ENCODE measurements around the gene GNG12.

Gene GNG12

DNA sequence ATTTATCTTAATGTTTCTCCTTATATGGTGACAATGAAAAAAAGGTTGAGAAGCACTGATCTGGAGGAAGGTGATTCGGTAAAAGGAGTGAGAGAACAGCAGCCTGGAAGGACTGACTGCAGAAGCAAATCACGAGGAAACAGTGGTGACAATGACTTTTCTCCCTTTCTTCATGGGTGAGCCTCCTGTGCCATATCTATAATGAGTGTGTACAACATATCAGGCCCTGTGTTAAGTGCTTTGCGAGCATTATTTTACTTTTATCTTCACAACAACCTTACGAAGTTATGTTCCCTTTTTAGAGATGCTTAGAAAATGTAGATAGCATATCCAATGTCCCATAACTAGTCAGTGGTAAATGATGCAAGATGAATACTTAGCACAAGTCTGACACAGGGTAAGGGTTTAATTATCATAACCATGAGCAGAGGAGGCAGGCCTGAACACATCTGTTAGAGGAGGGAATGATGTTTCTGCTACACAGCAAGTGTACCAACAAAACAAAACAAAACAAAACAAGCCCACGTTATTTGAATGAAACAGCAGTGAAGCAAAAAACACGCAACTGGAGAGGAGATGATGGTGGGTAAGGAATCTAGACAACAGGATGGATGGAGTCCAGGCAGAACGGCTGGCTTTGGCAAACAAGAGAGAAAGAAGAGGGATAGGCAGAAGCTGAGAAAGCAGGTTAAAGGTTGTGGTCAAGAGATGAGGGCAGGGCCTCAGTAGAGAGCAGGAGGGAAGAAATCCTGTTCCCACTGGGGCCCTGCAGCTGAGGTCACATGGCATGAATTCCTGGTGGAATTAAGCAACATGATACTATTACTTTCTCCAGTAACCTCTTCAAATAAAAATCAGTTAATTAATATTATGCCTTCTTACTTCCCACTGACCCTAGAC is 29.6 kb downstream of the GNG12 start:
- Histone ChIP-seq H3K9me3 (ENCODE audit: control insufficient read depth in 1 of 2, low read length in 2 of 2) (no peaks in the 10 kb centered on the region), H3K27me3 (ENCODE audit: control insufficient read depth in 1 of 2, insufficient read depth in 2 of 2, low read length in 2 of 2) (no peaks in the 10 kb centered on the region), H3K4me3 (ENCODE audit: low read depth in 1 of 2, low read length in 2 of 2) (no peak overlapping the region), H3K9ac (ENCODE audit: low read depth in 1 of 2, low read length in 2 of 2) (no peak overlapping the region), H3K27ac (ENCODE audit: low read depth, low read length) (no peak overlapping the region), H3K36me3 (ENCODE audit: control insufficient read depth in 1 of 2, insufficient read depth in 2 of 2, low read length in 2 of 2) (peaks cover 0 to 4% of the 10 kb centered on the region in 2 donors), H3K4me1 (ENCODE audit: control insufficient read depth in 1 of 2, insufficient read depth in 2 of 2, low read length in 2 of 2) (peaks cover 31 to 33% of the 10 kb centered on the region in 2 donors)

DNA sequence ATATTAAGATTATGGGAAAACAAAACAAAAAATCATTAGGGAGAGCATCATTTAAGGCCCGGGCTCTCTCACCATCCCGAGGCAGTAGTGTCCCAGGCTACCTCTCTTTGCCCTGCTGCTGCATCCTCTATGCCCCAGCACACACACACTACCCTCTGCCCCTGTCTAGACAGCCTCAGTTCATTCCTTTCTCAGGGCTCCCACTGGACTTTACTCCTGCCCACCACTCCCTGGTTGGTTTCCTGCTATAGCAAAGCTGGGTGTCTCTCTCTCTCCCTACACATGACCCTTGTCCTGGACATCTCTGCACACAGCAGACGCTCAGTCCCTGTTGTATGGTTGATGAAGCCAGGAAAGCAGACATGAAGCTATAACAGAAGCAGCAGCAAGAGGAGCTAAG is 30.7 kb downstream of the GNG12 start:
- Histone ChIP-seq H3K27ac (ENCODE audit: low read depth, low read length) (no peak overlapping the region), H3K4me3 (ENCODE audit: low read depth in 1 of 2, low read length in 2 of 2) (peak overlapping the region in 1 of 2 donors; percentile 12), H3K9me3 (ENCODE audit: control insufficient read depth in 1 of 2, low read length in 2 of 2) (peaks cover 0 to 6% of the 10 kb centered on the region in 2 donors), H3K9ac (ENCODE audit: low read depth in 1 of 2, low read length in 2 of 2) (no peak overlapping the region), H3K27me3 (ENCODE audit: control insufficient read depth in 1 of 2, insufficient read depth in 2 of 2, low read length in 2 of 2) (no peaks in the 10 kb centered on the region), H3K4me1 (ENCODE audit: control insufficient read depth in 1 of 2, insufficient read depth in 2 of 2, low read length in 2 of 2) (peaks cover 31 to 33% of the 10 kb centered on the region in 2 donors), H3K36me3 (ENCODE audit: control insufficient read depth in 1 of 2, insufficient read depth in 2 of 2, low read length in 2 of 2) (peaks cover 0 to 7% of the 10 kb centered on the region in 2 donors)

DNA sequence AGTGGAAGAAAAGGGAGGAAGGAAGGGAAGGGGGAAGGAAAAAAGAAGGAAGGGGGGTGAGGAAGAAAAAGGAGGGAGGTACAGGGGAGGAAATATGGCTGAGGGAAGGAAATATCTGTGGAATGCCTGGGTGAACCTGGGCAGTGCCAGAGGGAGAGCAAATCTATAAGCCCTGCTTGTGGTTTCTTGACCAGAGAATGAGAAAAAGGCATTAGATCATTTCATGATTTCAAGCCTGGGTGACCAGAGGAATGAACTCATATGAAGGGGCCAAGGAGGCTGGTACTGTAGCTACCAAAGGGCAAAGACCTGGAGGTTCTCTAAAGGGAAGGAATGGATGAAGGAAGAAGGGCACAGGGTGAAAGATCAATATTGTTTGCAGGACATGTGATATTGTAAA is 31.4 kb downstream of the GNG12 start:
- Histone ChIP-seq H3K36me3 (ENCODE audit: control insufficient read depth in 1 of 2, insufficient read depth in 2 of 2, low read length in 2 of 2) (peaks cover 0 to 7% of the 10 kb centered on the region in 2 donors), H3K9me3 (ENCODE audit: control insufficient read depth in 1 of 2, low read length in 2 of 2) (peaks cover 0 to 7% of the 10 kb centered on the region in 2 donors), H3K27ac (ENCODE audit: low read depth, low read length) (no peak overlapping the region), H3K4me1 (ENCODE audit: control insufficient read depth in 1 of 2, insufficient read depth in 2 of 2, low read length in 2 of 2) (peaks cover 31 to 33% of the 10 kb centered on the region in 2 donors), H3K4me3 (ENCODE audit: low read depth in 1 of 2, low read length in 2 of 2) (no peak overlapping the region), H3K9ac (ENCODE audit: low read depth in 1 of 2, low read length in 2 of 2) (no peak overlapping the region), H3K27me3 (ENCODE audit: control insufficient read depth in 1 of 2, insufficient read depth in 2 of 2, low read length in 2 of 2) (no peaks in the 10 kb centered on the region)

DNA sequence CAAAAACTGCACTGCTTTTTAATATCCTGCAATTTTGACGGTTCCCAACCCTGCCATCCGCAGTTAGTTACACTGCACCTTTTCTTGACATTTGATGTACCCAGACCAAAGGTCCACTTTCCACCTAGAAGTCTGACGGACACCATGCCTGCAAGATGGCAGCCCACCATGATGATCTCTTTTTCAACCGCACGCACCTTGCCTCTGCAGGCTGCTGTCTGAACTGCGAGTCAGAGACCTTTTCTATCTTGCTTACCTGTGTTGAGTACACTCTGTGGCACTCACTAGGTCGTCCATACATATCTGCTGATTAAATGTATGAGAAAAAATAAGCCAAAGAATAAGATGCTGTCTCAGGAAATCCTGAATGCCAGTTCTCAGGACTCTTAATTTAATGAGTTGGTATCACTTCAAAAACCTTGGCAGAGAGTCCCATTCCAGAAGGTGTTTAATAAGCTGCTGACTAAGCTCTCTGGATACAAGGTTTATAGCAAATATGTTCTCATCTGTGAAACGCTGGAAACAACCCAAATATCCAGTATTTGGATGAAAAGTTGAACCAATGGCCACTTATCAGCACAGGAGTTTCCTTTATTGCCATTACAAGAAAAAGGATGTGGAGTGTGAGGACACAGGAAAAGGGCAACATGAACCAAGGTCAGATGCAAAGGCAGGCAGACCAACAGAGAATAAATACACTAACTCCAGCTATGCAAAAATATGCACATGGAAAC is 37.9 kb downstream of the GNG12 start:
- no peak overlapping the region for H3K27ac ChIP-seq (ENCODE audit: low read depth, low read length)
- H3K9me3 ChIP-seq (ENCODE audit: control insufficient read depth in 1 of 2, low read length in 2 of 2): peaks cover 0 to 7% of the 10 kb centered on the region in 2 donors
- no peaks in the 10 kb centered on the region for H3K27me3 ChIP-seq (ENCODE audit: control insufficient read depth in 1 of 2, insufficient read depth in 2 of 2, low read length in 2 of 2)
- peaks cover 0 to 3% of the 10 kb centered on the region in 2 donors for H3K36me3 ChIP-seq (ENCODE audit: control insufficient read depth in 1 of 2, insufficient read depth in 2 of 2, low read length in 2 of 2)
- no peak overlapping the region for H3K4me3 ChIP-seq (ENCODE audit: low read depth in 1 of 2, low read length in 2 of 2)
- H3K4me1 ChIP-seq (ENCODE audit: control insufficient read depth in 1 of 2, insufficient read depth in 2 of 2, low read length in 2 of 2): peaks cover 29 to 51% of the 10 kb centered on the region in 2 donors
- H3K9ac ChIP-seq (ENCODE audit: low read depth in 1 of 2, low read length in 2 of 2): no peak overlapping the region

DNA sequence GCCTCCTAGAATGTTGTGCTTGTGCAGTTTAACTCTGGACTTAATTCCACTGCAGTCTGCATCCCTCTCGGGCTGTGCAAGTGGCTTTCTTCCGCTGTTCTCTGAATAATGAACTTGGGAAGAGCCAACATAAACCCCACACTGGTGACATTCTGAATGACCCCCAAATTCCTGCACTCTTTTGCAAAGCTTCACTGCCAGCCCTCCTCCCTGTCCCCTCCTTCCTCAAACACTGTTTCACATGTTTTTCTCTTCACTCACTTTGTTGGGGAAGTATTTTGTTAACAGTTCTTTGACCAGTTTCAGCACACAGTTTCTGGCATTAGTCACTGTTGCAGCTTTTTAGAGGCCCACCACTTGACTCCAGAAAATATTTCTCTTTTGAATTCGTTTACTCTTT is 39.7 kb downstream of the GNG12 start:
- H3K4me1 ChIP-seq (ENCODE audit: control insufficient read depth in 1 of 2, insufficient read depth in 2 of 2, low read length in 2 of 2): peaks cover 29 to 57% of the 10 kb centered on the region in 2 donors
- no peaks in the 10 kb centered on the region for H3K27me3 ChIP-seq (ENCODE audit: control insufficient read depth in 1 of 2, insufficient read depth in 2 of 2, low read length in 2 of 2)
- peaks cover 0 to 3% of the 10 kb centered on the region in 2 donors for H3K36me3 ChIP-seq (ENCODE audit: control insufficient read depth in 1 of 2, insufficient read depth in 2 of 2, low read length in 2 of 2)
- H3K9me3 ChIP-seq (ENCODE audit: control insufficient read depth in 1 of 2, low read length in 2 of 2): peaks cover 0 to 7% of the 10 kb centered on the region in 2 donors
- peak overlapping the region; percentile 22 for H3K27ac ChIP-seq (ENCODE audit: low read depth, low read length)
- H3K4me3 ChIP-seq (ENCODE audit: low read depth in 1 of 2, low read length in 2 of 2): no peak overlapping the region
- no peak overlapping the region for H3K9ac ChIP-seq (ENCODE audit: low read depth in 1 of 2, low read length in 2 of 2)

DNA sequence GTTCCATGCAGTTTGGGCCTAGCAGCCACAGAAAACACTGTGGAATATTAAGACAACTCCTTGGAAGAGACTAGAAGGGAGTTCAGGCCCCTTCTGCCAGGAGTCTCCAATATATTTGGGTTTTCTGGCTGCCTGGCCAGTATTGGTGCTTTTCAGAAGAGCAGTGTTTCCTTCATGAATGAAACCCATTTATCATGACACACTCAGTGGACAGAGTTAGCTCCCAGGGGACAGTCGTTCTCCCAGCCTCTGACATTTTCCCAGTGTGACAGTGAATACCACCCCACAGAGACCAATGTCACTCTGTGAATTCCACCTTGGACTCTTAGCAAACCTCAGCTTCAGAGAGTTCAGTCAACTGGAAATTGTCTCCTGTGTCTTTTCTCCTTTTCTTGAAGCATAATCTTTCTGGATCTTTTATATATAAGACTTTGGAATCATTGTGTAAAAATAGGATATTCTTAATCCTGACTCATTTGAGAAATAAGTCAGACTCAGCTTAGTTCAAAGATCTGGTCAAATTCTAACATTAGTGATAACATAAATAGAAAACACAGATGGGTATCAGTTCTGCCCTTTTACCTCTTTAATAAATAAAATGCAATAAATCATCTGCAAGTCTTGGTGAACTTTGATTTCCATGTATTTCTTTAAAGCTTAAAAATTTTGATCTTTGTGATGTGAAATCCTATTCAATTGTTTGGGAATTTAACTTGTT is 40.4 kb downstream of the GNG12 start:
- peaks cover 0 to 4% of the 10 kb centered on the region in 2 donors for H3K9me3 ChIP-seq (ENCODE audit: control insufficient read depth in 1 of 2, low read length in 2 of 2)
- H3K27ac ChIP-seq (ENCODE audit: low read depth, low read length): no peak overlapping the region
- H3K9ac ChIP-seq (ENCODE audit: low read depth in 1 of 2, low read length in 2 of 2): no peak overlapping the region
- no peak overlapping the region for H3K4me3 ChIP-seq (ENCODE audit: low read depth in 1 of 2, low read length in 2 of 2)
- H3K27me3 ChIP-seq (ENCODE audit: control insufficient read depth in 1 of 2, insufficient read depth in 2 of 2, low read length in 2 of 2): no peaks in the 10 kb centered on the region
- peaks cover 0 to 3% of the 10 kb centered on the region in 2 donors for H3K36me3 ChIP-seq (ENCODE audit: control insufficient read depth in 1 of 2, insufficient read depth in 2 of 2, low read length in 2 of 2)
- peaks cover 29 to 58% of the 10 kb centered on the region in 2 donors for H3K4me1 ChIP-seq (ENCODE audit: control insufficient read depth in 1 of 2, insufficient read depth in 2 of 2, low read length in 2 of 2)

DNA sequence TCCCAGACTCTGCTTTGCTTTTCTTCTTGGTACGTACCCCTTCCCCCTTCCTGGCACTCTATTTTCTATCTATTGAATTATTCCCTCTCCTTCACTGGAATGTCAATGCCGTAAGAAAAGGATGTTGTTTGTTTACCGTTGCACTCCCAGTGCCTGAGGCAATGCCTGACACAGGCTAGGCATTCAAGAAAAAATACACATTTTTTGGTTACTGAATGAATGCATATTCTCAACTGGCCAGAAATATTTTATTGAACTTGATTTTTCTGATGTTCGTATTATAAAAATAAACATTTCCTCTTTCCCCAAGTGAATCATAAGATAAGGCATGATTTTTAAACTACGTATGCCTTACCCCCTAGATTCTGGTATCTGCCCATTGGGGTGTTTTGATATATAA is 41.2 kb downstream of the GNG12 start:
- Histone ChIP-seq H3K4me1 (ENCODE audit: control insufficient read depth in 1 of 2, insufficient read depth in 2 of 2, low read length in 2 of 2) (peaks cover 29 to 58% of the 10 kb centered on the region in 2 donors), H3K27me3 (ENCODE audit: control insufficient read depth in 1 of 2, insufficient read depth in 2 of 2, low read length in 2 of 2) (no peaks in the 10 kb centered on the region)

DNA sequence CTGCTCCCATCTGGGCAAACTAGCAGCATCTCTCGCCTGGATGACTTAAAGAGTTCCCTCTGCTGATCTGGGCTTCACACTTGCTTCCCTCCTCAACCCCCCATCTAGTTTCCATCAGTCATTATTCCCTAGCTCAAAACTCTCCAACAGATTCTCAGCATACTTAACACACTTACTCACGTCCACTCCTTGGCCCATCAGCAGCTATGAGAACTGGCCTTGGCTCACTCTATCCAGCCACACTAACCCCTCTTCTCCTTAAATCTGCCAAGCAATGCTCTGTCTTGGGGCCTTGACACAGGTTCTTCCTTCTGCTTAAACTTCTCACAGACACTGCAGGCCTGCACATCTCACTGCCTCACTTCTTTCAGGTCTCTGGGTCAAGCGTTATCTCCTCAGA is 41.6 kb downstream of the GNG12 start:
- H3K9me3 ChIP-seq (ENCODE audit: control insufficient read depth in 1 of 2, low read length in 2 of 2): no peaks in the 10 kb centered on the region
- H3K9ac ChIP-seq (ENCODE audit: low read depth in 1 of 2, low read length in 2 of 2): no peak overlapping the region
- peaks cover 29 to 58% of the 10 kb centered on the region in 2 donors for H3K4me1 ChIP-seq (ENCODE audit: control insufficient read depth in 1 of 2, insufficient read depth in 2 of 2, low read length in 2 of 2)
- H3K36me3 ChIP-seq (ENCODE audit: control insufficient read depth in 1 of 2, insufficient read depth in 2 of 2, low read length in 2 of 2): no peaks in the 10 kb centered on the region
- no peak overlapping the region for H3K4me3 ChIP-seq (ENCODE audit: low read depth in 1 of 2, low read length in 2 of 2)
- no peak overlapping the region for H3K27ac ChIP-seq (ENCODE audit: low read depth, low read length)
- H3K27me3 ChIP-seq (ENCODE audit: control insufficient read depth in 1 of 2, insufficient read depth in 2 of 2, low read length in 2 of 2): no peaks in the 10 kb centered on the region

More for the DNA sequence above, 41.2 kb downstream of the GNG12 start:
- H3K4me3 ChIP-seq (ENCODE audit: low read depth in 1 of 2, low read length in 2 of 2): no peak overlapping the region
- no peak overlapping the region for H3K27ac ChIP-seq (ENCODE audit: low read depth, low read length)
- no peaks in the 10 kb centered on the region for H3K9me3 ChIP-seq (ENCODE audit: control insufficient read depth in 1 of 2, low read length in 2 of 2)
- H3K9ac ChIP-seq (ENCODE audit: low read depth in 1 of 2, low read length in 2 of 2): no peak overlapping the region
- H3K36me3 ChIP-seq (ENCODE audit: control insufficient read depth in 1 of 2, insufficient read depth in 2 of 2, low read length in 2 of 2): no peaks in the 10 kb centered on the region

DNA sequence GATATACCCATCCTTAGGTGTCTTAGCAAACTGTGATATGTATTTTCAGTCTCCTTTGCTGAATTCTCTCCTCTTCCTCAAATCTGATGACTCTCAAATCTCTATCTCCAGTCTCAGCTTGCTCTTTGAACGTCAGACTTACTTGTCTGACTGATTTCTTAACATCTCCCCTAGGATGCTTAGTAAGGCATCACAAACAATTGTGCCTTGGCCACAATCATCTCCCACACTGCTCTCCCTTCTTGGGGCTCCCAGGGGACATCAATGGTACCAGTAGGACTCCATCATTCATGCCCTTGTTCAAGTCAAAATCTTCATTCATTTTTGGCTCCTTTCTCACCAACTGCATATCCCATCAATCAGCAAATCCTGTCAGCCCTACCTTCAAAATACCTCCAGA is 42.0 kb downstream of the GNG12 start:
- H3K4me3 ChIP-seq (ENCODE audit: low read depth in 1 of 2, low read length in 2 of 2): no peak overlapping the region
- H3K9ac ChIP-seq (ENCODE audit: low read depth in 1 of 2, low read length in 2 of 2): no peak overlapping the region
- no peaks in the 10 kb centered on the region for H3K9me3 ChIP-seq (ENCODE audit: control insufficient read depth in 1 of 2, low read length in 2 of 2)
- H3K27ac ChIP-seq (ENCODE audit: low read depth, low read length): no peak overlapping the region
- H3K36me3 ChIP-seq (ENCODE audit: control insufficient read depth in 1 of 2, insufficient read depth in 2 of 2, low read length in 2 of 2): no peaks in the 10 kb centered on the region
- peaks cover 29 to 58% of the 10 kb centered on the region in 2 donors for H3K4me1 ChIP-seq (ENCODE audit: control insufficient read depth in 1 of 2, insufficient read depth in 2 of 2, low read length in 2 of 2)
- H3K27me3 ChIP-seq (ENCODE audit: control insufficient read depth in 1 of 2, insufficient read depth in 2 of 2, low read length in 2 of 2): no peaks in the 10 kb centered on the region

All from duodenal mucosa (tissue), 2 donors.